ENCODE data around the gene HCRTR1.

GRCh38 chr1:31614414-31615005, 3.0 kb upstream of the HCRTR1 start:
- TF ChIP-seq CTCF (IDR thresholded peaks at IDR 0.05; ENCODE audit: extremely low read depth in 1 of 2, insufficient read depth in 1 of 2, low read depth in 1 of 2, low read length in 2 of 2) = no peak
- TF ChIP-seq EZH2 (IDR thresholded peaks at IDR 0.05; ENCODE audit: borderline replicate concordance, low read depth, low read length, severe bottlenecking) = no peak
- TF ChIP-seq POLR2A (IDR thresholded peaks at IDR 0.05; ENCODE audit: low read depth, low read length) = no peak
- no peak for TF ChIP-seq MAX (IDR thresholded peaks at IDR 0.05; ENCODE audit: insufficient read depth, insufficient read length)

Data from endothelial cell of umbilical vein (primary cell).